ENCODE measurements around the gene PRKAG3.
"Not testable (repeated sequence)": the region's sequence is repeated elsewhere in the genome, so short reads cannot be mapped to it uniquely, and the experiment has no call there.

Gene PRKAG3

GRCh38 chr2:218780046-218780445 lies 51.6 kb downstream of the PRKAG3 start:
- DNase-seq, result no peak

- DNase-seq, result no peak
Measured at GRCh38 chr2:218777276-218777990, 54.2 kb downstream of the PRKAG3 start.

DNA sequence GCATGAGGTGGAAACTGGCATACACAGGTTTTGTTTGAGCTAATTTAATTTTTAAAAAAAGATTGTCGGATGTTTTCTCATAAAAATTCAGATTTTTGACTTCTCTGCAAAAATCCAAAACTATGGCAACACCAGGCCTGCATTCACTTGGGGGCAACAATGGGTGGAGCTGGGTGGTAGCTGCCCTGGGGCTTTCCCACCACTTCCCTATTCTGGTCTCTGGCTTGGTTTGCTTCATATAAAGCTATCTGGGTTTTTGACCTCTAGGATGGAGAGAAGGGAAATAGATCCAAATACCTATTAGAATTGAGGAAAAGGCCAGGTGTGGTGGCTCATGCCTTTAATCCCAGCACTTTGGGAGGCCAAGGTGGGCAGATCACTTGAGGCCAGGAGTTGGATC lies 55.1 kb downstream of the PRKAG3 start:
- no peak for DNase-seq

- no peak for DNase-seq
Measured at GRCh38 chr2:218773881-218774280, 57.7 kb downstream of the PRKAG3 start.

- not testable (repeated sequence) for DNase-seq
Measured at GRCh38 chr2:218772759-218773158, 58.8 kb downstream of the PRKAG3 start.
